Smooth muscle cell of the brain vasculature (primary cell): Measurements from ENCODE around the gene TAPT1.
"Not testable (repeated sequence)": the region's sequence is repeated elsewhere in the genome, so short reads cannot be mapped to it uniquely, and the experiment has no call there.

Experiments
- DNase-seq: peaks from one replicate; pipeline ENCODE4 v3.0.0-alpha.2; 2012; ENCODE audit warnings: low read depth, low spot score

TAPT1 gene

GRCh38 chr4:16213121-16213520, 13.2 kb downstream of the TAPT1 start:
- no peak for DNase-seq

- no peak for DNase-seq
Observed at GRCh38 chr4:16212138-16212782, 14.0 kb downstream of the TAPT1 start.

- no peak for DNase-seq
Observed at GRCh38 chr4:16207409-16207808, 18.9 kb downstream of the TAPT1 start.

DNA sequence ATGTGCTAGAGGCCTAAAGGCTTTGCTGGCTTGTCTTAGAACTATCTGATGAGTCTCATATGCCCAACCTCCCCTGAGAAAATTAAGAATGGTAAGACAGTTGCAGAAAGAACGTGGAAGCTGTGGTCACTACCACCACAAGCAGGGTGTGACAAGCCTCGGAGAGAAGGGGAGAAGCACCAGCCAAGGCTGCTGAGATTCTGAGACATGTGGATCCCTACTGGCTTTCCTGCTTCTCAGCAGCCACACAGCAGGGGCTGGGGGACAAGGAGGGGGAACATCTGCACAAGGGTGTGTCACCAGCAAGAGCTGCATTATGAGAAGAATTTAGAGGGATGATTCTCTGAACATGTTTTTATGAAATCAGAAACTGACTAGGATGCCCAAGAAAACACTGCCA, 19.4 kb downstream of the TAPT1 start:
- DNase-seq: no peak

DNA sequence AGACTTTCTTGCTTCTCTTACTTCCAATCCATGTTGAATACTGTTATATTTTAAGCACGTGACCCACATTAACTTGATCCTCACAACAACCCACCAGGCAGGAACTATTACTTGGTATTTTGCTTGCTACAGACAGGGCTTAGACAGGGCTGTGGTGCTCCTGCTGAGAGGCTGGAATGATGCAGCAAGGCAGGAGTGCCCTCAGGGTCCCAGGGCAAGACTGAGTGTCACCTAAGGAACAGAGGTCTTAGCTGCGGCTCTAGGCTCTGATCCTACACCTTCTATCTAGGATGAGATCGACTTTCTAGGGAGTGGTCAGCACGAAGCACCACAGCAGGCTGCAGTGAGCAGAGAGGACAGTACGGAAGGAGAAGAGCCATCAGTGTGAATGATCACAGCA, 20.0 kb downstream of the TAPT1 start:
- DNase-seq: no peak

GRCh38 chr4:16205298-16206164, 20.7 kb downstream of the TAPT1 start:
- DNase-seq: no peak

DNA sequence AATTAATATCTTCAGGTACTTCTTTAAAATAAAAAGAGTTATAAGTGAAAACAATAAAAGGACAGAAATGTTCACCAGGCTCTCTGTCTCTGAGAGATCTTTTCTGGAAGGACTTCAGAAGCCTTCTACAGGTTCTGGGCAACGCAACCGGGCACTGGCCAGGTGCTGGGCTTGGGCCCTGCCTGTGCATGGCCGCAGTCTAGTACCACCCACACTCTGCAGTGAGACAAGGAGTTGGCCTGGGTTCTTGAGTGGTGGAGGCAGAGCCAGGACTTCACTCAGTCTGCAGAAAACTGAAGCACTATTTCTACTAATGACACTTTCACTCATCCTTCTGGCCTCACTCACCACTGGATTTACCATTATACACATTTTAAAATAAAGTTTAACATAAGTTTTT, 21.8 kb downstream of the TAPT1 start:
- DNase-seq: no peak

- DNase-seq: no peak
Observed at GRCh38 chr4:16203083-16203482, 23.2 kb downstream of the TAPT1 start.

DNA sequence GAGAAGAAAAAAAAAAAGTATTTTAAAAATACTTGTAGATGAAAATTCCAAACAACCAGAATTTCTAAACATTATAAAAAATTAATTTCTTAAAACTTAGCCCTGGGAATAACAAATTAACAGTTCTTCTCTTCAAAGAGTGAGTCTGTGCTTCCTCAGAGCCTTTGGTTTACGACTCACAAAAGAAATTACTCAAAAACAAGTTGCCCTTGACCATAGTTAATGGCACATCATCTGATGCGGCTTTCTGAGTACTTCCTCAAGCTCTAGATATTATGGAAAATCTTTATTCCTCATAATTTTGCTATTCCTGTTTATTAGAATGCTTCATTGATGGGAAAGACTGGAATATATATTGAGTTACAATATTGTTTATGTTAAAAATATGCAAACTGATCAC, 23.7 kb downstream of the TAPT1 start:
- no peak for DNase-seq

DNA sequence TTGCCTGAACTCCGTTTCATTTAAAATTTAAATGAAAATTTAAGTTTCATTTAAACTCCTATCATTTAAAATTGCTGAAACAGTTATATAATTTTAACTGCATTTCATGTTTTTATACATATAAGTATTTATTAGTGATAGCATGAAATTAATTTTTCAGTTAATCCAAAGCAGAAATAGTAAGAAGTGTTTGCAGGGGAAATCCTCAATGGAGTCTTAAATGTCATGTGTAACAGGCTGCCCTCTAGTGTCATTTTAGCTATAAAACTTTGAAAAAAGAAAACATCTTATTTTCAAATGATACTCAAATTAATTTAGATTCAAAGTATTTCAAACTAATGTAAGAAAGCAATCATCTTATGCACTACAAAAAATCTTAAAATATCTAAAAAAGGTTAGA, 27.2 kb downstream of the TAPT1 start:
- DNase-seq: peak; percentile 4

DNA sequence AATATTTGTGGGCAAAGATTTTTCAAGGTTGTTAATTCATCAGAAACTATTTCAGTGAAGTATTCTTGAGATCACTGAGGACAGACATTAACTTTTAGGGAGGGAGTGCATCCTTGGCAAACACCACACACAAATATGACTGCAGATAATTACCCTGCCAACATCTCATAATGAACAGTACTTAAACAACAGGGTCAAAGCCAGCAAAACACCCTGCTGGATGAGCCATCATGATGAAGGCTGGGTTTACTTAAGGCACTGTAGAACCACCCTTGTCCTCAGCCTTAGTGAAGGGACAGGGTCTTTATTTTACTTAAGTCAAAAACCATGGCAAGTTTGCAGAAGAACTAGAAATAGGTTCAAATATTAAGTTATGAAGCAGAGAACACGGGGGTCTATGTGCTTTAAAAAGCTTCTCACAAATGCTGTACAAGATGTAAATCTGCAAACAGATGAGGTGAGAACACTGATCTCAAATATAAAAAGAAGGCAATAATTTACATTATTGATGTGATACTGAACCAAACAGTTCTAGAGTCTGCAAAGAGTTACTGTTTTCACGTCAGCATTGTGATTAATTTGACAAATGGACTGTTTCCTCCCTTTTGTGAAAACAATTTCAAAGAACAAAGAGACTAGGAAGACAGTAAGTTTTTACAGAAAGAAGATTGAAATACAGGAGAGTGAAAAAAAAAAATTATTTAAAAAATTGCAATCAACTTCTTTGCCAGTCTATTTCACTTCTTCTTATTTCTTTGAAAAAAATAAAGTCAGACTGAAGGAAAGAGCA, 28.2 kb downstream of the TAPT1 start:
- DNase-seq: no peak

DNA sequence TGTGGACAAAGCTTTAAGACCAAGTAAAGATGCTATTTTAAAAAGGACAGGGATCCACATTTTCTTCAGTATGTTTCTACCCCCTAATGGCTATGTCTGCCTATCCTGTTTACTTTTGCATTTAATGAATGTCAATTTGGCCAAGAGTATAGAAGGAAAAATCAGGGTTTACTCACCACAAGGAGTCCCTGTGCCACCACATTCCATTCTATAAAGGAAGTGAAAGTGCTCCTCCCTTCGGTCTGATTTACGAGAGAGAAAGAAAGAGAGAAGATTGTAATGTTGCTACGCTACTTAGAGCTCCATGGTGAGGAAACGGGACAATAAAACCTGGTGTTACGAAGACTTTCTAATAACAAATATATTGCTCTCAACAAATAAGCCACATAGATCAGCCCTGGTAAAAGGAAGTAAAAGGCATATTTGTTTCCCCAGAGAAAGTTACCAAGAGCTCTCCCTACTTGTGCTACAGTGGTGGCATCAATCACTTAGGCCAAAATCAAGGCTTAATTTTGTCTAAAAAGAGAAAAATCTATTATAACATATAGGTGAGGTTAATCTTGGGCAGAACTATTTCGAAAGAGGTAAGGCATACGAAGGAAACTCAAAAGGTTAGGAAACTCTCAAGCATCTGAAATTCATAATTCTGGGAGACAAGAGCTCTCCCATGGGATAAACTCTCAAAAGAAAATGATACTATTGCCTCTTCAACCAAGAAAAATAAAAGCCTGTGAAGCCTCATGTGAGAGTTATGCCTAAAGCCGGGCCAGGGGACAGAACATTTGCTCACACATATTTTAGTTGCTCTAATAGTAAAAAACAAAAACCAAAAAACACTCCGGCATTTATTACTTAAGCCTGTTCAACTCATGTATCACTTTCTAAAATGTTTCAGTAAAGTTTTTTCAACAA, 29.5 kb downstream of the TAPT1 start:
- peak; percentile 32 for DNase-seq

- DNase-seq: no peak
Observed at GRCh38 chr4:16195209-16195608, 31.1 kb downstream of the TAPT1 start.

- not testable (repeated sequence) for DNase-seq
Observed at GRCh38 chr4:16194798-16195197, 31.5 kb downstream of the TAPT1 start.

GRCh38 chr4:16194214-16194613, 32.1 kb downstream of the TAPT1 start:
- DNase-seq: no peak

GRCh38 chr4:16192631-16193518, 33.4 kb downstream of the TAPT1 start:
- no peak for DNase-seq

GRCh38 chr4:16192057-16192456, 34.2 kb downstream of the TAPT1 start:
- no peak for DNase-seq

DNA sequence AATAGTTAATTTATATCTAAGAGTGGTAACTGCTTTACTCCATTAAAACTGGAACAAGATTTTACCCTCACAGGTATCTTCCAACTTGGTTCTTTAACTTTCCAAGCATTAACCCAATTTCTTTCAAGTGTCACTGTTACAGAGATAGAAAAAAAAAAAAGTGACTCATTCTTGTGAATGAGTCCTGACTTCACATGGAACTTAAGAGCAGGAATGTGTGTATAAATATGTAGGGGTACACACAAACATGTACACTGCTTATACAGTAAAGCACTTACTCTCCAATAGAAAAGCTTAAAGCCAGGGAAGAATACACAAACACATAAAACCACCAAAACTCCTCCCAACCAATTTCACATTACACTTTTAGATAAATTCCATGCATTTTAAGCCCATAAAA, 38.8 kb downstream of the TAPT1 start:
- DNase-seq: no peak

- no peak for DNase-seq
Observed at GRCh38 chr4:16186986-16187385, 39.3 kb downstream of the TAPT1 start.

GRCh38 chr4:16183604-16184003, 42.7 kb downstream of the TAPT1 start:
- DNase-seq: no peak
